ENCODE data around the gene CFAP99.
"Not testable (repeated sequence)": the region's sequence is repeated elsewhere in the genome, so short reads cannot be mapped to it uniquely, and the experiment has no call there.

DNA sequence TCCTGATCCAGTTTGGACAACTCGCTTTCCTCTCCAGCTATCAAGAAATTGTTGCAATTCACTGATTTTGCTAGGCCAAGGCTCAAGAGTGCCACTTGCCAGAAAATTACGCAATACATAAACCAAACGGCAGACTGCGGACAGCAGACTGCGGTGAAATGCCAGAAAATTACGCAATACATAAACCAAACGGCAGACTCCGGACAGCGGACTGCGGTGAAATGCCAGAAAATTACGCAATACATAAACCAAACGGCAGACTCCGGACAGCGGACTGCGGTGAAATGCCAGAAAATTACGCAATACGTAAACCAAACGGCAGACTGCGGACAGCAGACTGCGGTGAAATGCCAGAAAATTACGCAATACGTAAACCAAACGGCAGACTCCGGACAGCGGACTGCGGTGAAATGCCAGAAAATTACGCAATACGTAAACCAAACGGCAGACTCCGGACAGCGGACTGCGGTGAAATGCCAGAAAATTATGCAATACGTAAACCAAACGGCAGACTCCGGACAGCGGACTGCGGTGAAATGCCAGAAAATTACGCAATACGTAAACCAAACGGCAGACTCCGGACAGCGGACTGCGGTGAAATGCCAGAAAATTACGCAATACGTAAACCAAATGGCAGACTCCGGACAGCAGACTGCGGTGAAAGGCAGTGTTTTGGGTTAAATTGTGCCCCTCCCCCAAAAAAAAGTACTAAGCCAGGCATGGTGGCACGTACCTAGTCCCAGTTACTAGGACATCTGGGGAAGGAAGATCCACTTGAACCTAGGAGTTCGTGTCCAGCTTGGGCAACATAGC, 11.4 kb downstream of the CFAP99 start:
- TF ChIP-seq POLR2AphosphoS5 (IDR thresholded peaks at IDR 0.05; ENCODE audit: low read depth, low read length); TAF1 (IDR thresholded peaks at IDR 0.05; ENCODE audit: borderline replicate concordance, low read depth, low read length): not testable (repeated sequence)
